Measurements from ENCODE around the gene PPM1M. TPM values are rescaled to one million over a fixed set of nuclear protein-coding genes. Genes with fewer than 3 reads are reported as not detected.

PPM1M gene
- polyA plus RNA-seq, 1 donor from 2014 or later: 1.1 TPM

Small RNAs within 50 kb of the gene (small RNA-seq; reads per million reads assigned to genes)
- gene MIR135A1 (167 to 831 (median 801) reads per million in 3 experiments), gene MIRLET7G (3,330 to 4,703 (median 4,650) reads per million in 3 experiments)

Other genes with a start within 250 kb of the PPM1M start
- 846 and 977 TPM in 2 replicates for gene RPL29, start 249.9 kb upstream of the PPM1M start, polyA plus RNA-seq
- 8.5 and 9.3 TPM in 2 replicates for gene DUSP7, start 189.2 kb upstream of the PPM1M start, polyA plus RNA-seq
- gene POC1A, start 91.3 kb upstream of the PPM1M start, polyA plus RNA-seq: 0.96 and 1.3 TPM in 2 replicates
- 66.0 and 66.7 TPM in 2 replicates for gene ALAS1, start 47.6 kb upstream of the PPM1M start, polyA plus RNA-seq
- not detected in 2 replicates for gene TLR9, start 20.1 kb upstream of the PPM1M start, polyA plus RNA-seq
- gene TWF2, start 6.6 kb upstream of the PPM1M start, polyA plus RNA-seq: 58.5 and 61.7 TPM in 2 replicates
- 151 and 163 TPM in 2 replicates for gene WDR82, start 32.9 kb downstream of the PPM1M start, polyA plus RNA-seq
- gene GLYCTK, start 42.1 kb downstream of the PPM1M start, polyA plus RNA-seq: 5.0 and 5.8 TPM in 2 replicates
- 5.4 and 6.0 TPM in 2 replicates for gene DNAH1, start 70.6 kb downstream of the PPM1M start, polyA plus RNA-seq
- 107 and 142 TPM in 2 replicates for gene BAP1, start 164.2 kb downstream of the PPM1M start, polyA plus RNA-seq
- 8.8 and 11.5 TPM in 2 replicates for gene PHF7, start 164.9 kb downstream of the PPM1M start, polyA plus RNA-seq
- not detected in 2 replicates for gene SEMA3G, start 199.3 kb downstream of the PPM1M start, polyA plus RNA-seq
- 2.2 TPM in 1 of 2 replicates, not detected in the other for gene TNNC1, start 208.3 kb downstream of the PPM1M start, polyA plus RNA-seq
- gene NISCH, start 209.8 kb downstream of the PPM1M start, polyA plus RNA-seq: 88.9 and 107 TPM in 2 replicates
- gene STAB1, start 249.6 kb downstream of the PPM1M start, polyA plus RNA-seq: 0.28 and 0.50 TPM in 2 replicates